HG03175 (cell line): Measurements from ENCODE around the gene DTNBP1.

Source experiments
- ATAC-seq: cut with Tn5 transposase; IDR thresholded peaks from one replicate; pipeline ENCODE4 v1.9.1; 2021; ENCODE audit warnings: mild to moderate bottlenecking, moderate library complexity; ENCODE audit not compliant: unreplicated experiment

The DTNBP1 gene

GRCh38 chr6:15594512-15595259 is 68.1 kb downstream of the DTNBP1 start:
- no peak for ATAC-seq

- no peak for ATAC-seq
Measured at GRCh38 chr6:15593798-15594197, 69.0 kb downstream of the DTNBP1 start.

GRCh38 chr6:15592610-15593009 is 70.2 kb downstream of the DTNBP1 start:
- no peak for ATAC-seq

GRCh38 chr6:15588971-15589634 is 73.7 kb downstream of the DTNBP1 start:
- no peak for ATAC-seq

- no peak for ATAC-seq
Measured at GRCh38 chr6:15586503-15586902, 76.3 kb downstream of the DTNBP1 start.

GRCh38 chr6:15585760-15586214 is 77.0 kb downstream of the DTNBP1 start:
- ATAC-seq = no peak

GRCh38 chr6:15582499-15582898 is 80.3 kb downstream of the DTNBP1 start:
- no peak for ATAC-seq

GRCh38 chr6:15581751-15582150 is 81.1 kb downstream of the DTNBP1 start:
- ATAC-seq = no peak

GRCh38 chr6:15580326-15580725 is 82.5 kb downstream of the DTNBP1 start:
- no peak for ATAC-seq

GRCh38 chr6:15578716-15579391 is 84.0 kb downstream of the DTNBP1 start:
- no peak for ATAC-seq

- no peak for ATAC-seq
Measured at GRCh38 chr6:15577550-15578171, 85.2 kb downstream of the DTNBP1 start.

- ATAC-seq = no peak
Measured at GRCh38 chr6:15577106-15577505, 85.7 kb downstream of the DTNBP1 start.

- no peak for ATAC-seq
Measured at GRCh38 chr6:15575357-15576033, 87.3 kb downstream of the DTNBP1 start.

- ATAC-seq = no peak
Measured at GRCh38 chr6:15574486-15574885, 88.3 kb downstream of the DTNBP1 start.

- no peak for ATAC-seq
Measured at GRCh38 chr6:15574023-15574422, 88.8 kb downstream of the DTNBP1 start.

GRCh38 chr6:15573384-15573783 is 89.4 kb downstream of the DTNBP1 start:
- no peak for ATAC-seq

- no peak for ATAC-seq
Measured at GRCh38 chr6:15572296-15573016, 90.4 kb downstream of the DTNBP1 start.

GRCh38 chr6:15570171-15570570 is 92.7 kb downstream of the DTNBP1 start:
- no peak for ATAC-seq

GRCh38 chr6:15569035-15569995 is 93.5 kb downstream of the DTNBP1 start:
- no peak for ATAC-seq
